Chondrocyte (in vitro differentiated cells): ENCODE measurements around the gene LRRC39. TPM values are rescaled to one million over a fixed set of nuclear protein-coding genes. Genes with fewer than 3 reads are reported as not detected.

Experiments used
- DNase-seq: peaks from one replicate; pipeline ENCODE4 v3.0.0; 2021; ENCODE audit warnings: mixed read lengths, low spot score
- H3K27ac Mint-ChIP-seq: one replicate; pipeline ENCODE4 v1.8.0; 2021; ENCODE audit warnings: mild to moderate bottlenecking, moderate library complexity, mixed read lengths; ENCODE audit not compliant: unreplicated experiment
- H3K27me3 Mint-ChIP-seq: 2 replicates; pipeline ENCODE4 v1.8.0; 2021; ENCODE audit warnings: low read depth, mixed read lengths
- H3K36me3 Mint-ChIP-seq: 2 replicates; pipeline ENCODE4 v1.8.0; 2021; ENCODE audit warnings: low read depth, mixed read lengths
- H3K4me1 Mint-ChIP-seq: 2 replicates; pipeline ENCODE4 v1.8.0; 2021; ENCODE audit warnings: low read depth, mild to moderate bottlenecking, mixed read lengths
- H3K4me3 Mint-ChIP-seq: one replicate; pipeline ENCODE4 v1.8.0; 2021; ENCODE audit warnings: mild to moderate bottlenecking, moderate library complexity, mixed read lengths; ENCODE audit not compliant: unreplicated experiment
- H3K9me3 Mint-ChIP-seq: 2 replicates; pipeline ENCODE4 v1.8.0; 2021; ENCODE audit warnings: low read depth, mixed read lengths
- CTCF ChIP-seq: fragments of 200-600 bp; sonication (generic); IDR thresholded peaks from 2 replicates; pipeline ENCODE4 v1.5.0; 2021; ENCODE audit warnings: antibody characterized with exemption, mild to moderate bottlenecking, moderate library complexity
- total RNA-seq: library from RNA; stranded (reverse); gene quantifications from 3 replicates; pipeline ENCODE4 v1.2.1, GENCODE V29; 2021

The LRRC39 gene
- total RNA-seq, 1 donor from 2014 or later, result 1.3 TPM

GRCh38 chr1:100177295-100178041 is 588 bp downstream of the LRRC39 start:
- DNase-seq, result no peak
- peaks cover 8% of the 10 kb centered on the region for H3K9me3 Mint-ChIP-seq
- no peaks in the 10 kb centered on the region for H3K27me3 Mint-ChIP-seq
- no peaks in the 10 kb centered on the region for H3K36me3 Mint-ChIP-seq
- TF ChIP-seq CTCF, result no peak
- H3K4me1 Mint-ChIP-seq, result peaks cover 6% of the 10 kb centered on the region
- no peak overlapping the region for H3K27ac Mint-ChIP-seq
- no peak overlapping the region for H3K4me3 Mint-ChIP-seq

GRCh38 chr1:100168051-100168450 is 10.0 kb downstream of the LRRC39 start:
- Mint-ChIP-seq H3K4me3 (no peak overlapping the region), H3K27me3 (no peaks in the 10 kb centered on the region), H3K9me3 (peaks cover 4% of the 10 kb centered on the region), H3K36me3 (peaks cover 1% of the 10 kb centered on the region), H3K27ac (no peak overlapping the region), H3K4me1 (peaks cover 8% of the 10 kb centered on the region)
- no peak for TF ChIP-seq CTCF
- DNase-seq, result no peak

- peaks cover 1% of the 10 kb centered on the region for H3K36me3 Mint-ChIP-seq
- peaks cover 8% of the 10 kb centered on the region for H3K4me1 Mint-ChIP-seq
- TF ChIP-seq CTCF, result no peak
- no peak overlapping the region for H3K4me3 Mint-ChIP-seq
- H3K27me3 Mint-ChIP-seq, result no peaks in the 10 kb centered on the region
- no peak for DNase-seq
- peak overlapping the region; percentile 49 for H3K27ac Mint-ChIP-seq
- no peaks in the 10 kb centered on the region for H3K9me3 Mint-ChIP-seq
These were observed 13.4 kb downstream of the LRRC39 start for GRCh38 chr1:100164702-100165101.

GRCh38 chr1:100164216-100164615 is 13.8 kb downstream of the LRRC39 start:
- TF ChIP-seq CTCF, result no peak
- peaks cover 8% of the 10 kb centered on the region for H3K4me1 Mint-ChIP-seq
- no peaks in the 10 kb centered on the region for H3K9me3 Mint-ChIP-seq
- H3K4me3 Mint-ChIP-seq, result no peak overlapping the region
- no peaks in the 10 kb centered on the region for H3K27me3 Mint-ChIP-seq
- H3K27ac Mint-ChIP-seq, result peak overlapping the region; percentile 9
- peaks cover 1% of the 10 kb centered on the region for H3K36me3 Mint-ChIP-seq
- DNase-seq, result no peak

GRCh38 chr1:100162881-100163280 is 15.2 kb downstream of the LRRC39 start:
- Mint-ChIP-seq H3K27ac (no peak overlapping the region), H3K36me3 (peaks cover 1% of the 10 kb centered on the region), H3K4me3 (no peak overlapping the region), H3K9me3 (no peaks in the 10 kb centered on the region), H3K27me3 (no peaks in the 10 kb centered on the region), H3K4me1 (peaks cover 8% of the 10 kb centered on the region)
- no peak for DNase-seq
- TF ChIP-seq CTCF, result no peak
